ENCODE measurements around the gene SERPINA12. TPM values are rescaled to one million over a fixed set of nuclear protein-coding genes. Genes with fewer than 3 reads are reported as not detected.
A peak's percentile ranks its signal among the peaks of the same experiment; 100 is the strongest.

Gene SERPINA12
- total and polyA plus RNA-seq, 2 of the 13 experiments (the other 11 are each of a cell fraction or from before 2014, with no cell fraction given): 0.08 TPM; not detected in 1

GRCh38 chr14:94485944-94486841 is 23.1 kb downstream of the SERPINA12 start (continued):
- TF ChIP-seq ZNF839 (CRISPR knock-in tag; IDR thresholded peaks at IDR 0.05; ENCODE audit: borderline replicate concordance) (no peak), CSRNP1 (CRISPR knock-in tag; IDR thresholded peaks at IDR 0.05) (peak; percentile 84), MYNN (CRISPR knock-in tag; IDR thresholded peaks at IDR 0.05; ENCODE audit: low read depth) (0 out of 2 replicates have a peak, but pooled peaks have one; percentile 11), TRIM24 (CRISPR knock-in tag; IDR thresholded peaks at IDR 0.05) (no peak), ZNF382 (CRISPR knock-in tag; IDR thresholded peaks at IDR 0.05; ENCODE audit: borderline replicate concordance) (no peak), REPIN1 (CRISPR knock-in tag; IDR thresholded peaks at IDR 0.05; ENCODE audit: borderline replicate concordance, low read depth) (peak; percentile 77; the same call in 1 of the 2 replicates), ZNF292 (CRISPR knock-in tag; IDR thresholded peaks at IDR 0.05; ENCODE audit: borderline replicate concordance, low read depth) (peak; percentile 30; the same call in 1 of the 2 replicates), BRF2 (CRISPR knock-in tag; IDR thresholded peaks at IDR 0.05) (0 out of 2 replicates have a peak, but pooled peaks have one; percentile 34), IKZF1 (IDR thresholded peaks at IDR 0.05) (no peak), ZNF160 (CRISPR knock-in tag; IDR thresholded peaks at IDR 0.05) (peak; percentile 52; the same call in 1 of the 2 replicates), ZNF580 (CRISPR knock-in tag; IDR thresholded peaks at IDR 0.05; ENCODE audit: borderline replicate concordance, low read depth) (peak; percentile 27; the same call in 1 of the 2 replicates), NFE2L1 (CRISPR knock-in tag; IDR thresholded peaks at IDR 0.05; ENCODE audit: borderline replicate concordance) (0 out of 2 replicates have a peak, but pooled peaks have one; percentile 10), MIXL1 (CRISPR knock-in tag; IDR thresholded peaks at IDR 0.05) (peak; percentile 27; the same call in 1 of the 2 replicates), ZC3H13 (CRISPR knock-in tag; IDR thresholded peaks at IDR 0.05) (0 out of 2 replicates have a peak, but pooled peaks have one; percentile 79), TARDBP (CRISPR knock-in tag; IDR thresholded peaks at IDR 0.05) (peak; percentile 51), PATZ1 (CRISPR knock-in tag; IDR thresholded peaks at IDR 0.05) (peak; percentile 65), ZBTB4 (CRISPR knock-in tag; IDR thresholded peaks at IDR 0.05; ENCODE audit: borderline replicate concordance) (no peak), EP300 (IDR thresholded peaks at IDR 0.05; ENCODE audit: low read depth in 2 of 2, low read length in 2 of 2) (0 out of 4 replicates have a peak, but pooled peaks of 1 of the 2 experiments have one; percentile 9), EP300 (CRISPR knock-in tag; IDR thresholded peaks at IDR 0.05; ENCODE audit: borderline replicate concordance) (no peak)

Measured in HepG2 (cell line).